ENCODE results near the gene MYO7B. TPM values are rescaled to one million over a fixed set of nuclear protein-coding genes. Genes with fewer than 3 reads are reported as not detected.

MYO7B gene
- total RNA-seq: 0.78 TPM

DNA sequence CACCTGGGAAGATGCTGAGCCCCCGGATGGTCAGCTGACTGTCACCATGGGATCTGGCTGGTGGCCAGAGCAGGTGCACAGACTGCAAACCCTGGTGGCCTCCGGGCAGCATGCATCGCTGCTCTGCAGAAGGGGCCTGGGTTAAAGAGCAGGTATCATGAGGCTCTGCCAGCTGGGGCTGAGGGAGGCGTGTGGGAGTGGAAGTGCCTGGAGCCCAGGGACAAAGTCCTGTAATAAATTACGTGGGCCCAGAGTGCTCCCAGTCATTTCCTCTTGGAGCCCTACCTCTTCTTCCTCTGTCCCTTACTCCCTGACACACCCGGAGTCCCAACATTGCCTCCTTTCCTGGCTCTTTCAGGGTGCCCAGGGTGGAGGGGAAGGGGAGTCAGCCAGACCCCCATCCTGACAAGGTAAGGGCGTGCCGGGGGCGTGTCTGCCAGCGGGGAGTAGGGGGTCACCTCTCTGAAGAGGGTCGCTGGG lies at the start of gene MYO7B:
MYO7B (plus strand) TSS at position 262 of the 480 bp plus-strand sequence. CDS start 24,040 bp downstream, outside the sequence.
- DNase-seq (ENCODE audit: low spot score): no peak

- DNase-seq (ENCODE audit: low spot score): no peak
Observed at GRCh38 chr2:127485694-127486071, 49.8 kb upstream of the MYO7B start.

DNA sequence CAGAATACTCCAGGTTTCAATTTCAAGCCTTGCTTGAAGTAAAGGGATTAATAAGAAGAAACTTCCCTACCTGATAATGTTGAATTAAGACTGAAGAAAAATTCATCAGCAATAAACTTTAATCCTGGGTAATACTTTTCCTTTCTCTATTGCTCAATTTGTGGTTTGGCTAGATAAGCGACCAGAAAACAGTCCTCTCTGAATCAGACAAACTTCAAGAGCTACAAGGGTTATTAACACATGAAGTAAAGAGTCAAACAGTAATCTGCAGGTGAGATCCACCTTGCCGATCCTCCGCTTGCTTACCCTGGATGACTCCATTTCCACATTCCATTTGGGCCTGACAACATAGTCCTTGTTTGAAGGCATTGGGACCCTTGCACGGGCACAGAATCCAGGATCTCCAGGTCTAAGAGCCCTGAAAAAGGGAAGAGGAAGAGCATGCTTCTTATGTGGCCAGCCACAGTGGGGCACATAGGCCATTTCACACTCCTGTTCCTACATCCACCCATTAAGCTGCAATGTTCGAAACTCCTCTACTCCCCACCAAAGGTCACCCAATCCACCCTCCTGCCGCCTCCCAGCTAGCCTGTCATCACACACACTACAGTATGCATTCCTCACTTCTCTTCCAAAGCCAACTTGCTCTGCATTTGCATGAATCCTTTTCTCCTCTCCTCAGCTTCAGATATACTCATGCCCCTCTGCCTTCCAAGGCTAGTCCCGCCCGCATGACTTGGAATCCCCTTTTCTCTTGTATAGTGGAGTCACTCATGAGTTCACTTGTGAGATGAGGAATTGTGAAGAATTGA lies 49.0 kb upstream of the MYO7B start:
- no peak for DNase-seq (ENCODE audit: low spot score)

DNA sequence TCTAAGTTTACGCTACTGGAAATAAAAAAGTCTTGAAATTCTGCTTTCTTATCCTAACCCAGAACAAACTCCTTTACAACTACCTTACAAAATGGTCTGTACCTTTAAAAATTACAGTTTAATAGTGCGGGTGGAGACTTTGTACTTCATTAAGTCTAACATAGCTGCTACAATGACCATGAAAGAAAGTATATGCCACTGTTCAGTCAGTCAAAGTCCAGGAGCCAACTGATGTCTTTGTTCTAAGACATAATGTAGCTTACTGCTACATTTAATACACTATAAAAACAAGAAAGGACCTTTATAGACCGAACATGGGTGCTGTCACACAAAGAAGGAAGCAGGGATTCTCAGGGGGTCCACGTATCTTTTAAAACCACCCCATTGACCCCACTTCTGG lies 45.2 kb upstream of the MYO7B start:
- DNase-seq (ENCODE audit: low spot score): no peak

- DNase-seq (ENCODE audit: low spot score): no peak
Observed at GRCh38 chr2:127498386-127498785, 37.1 kb upstream of the MYO7B start.

- no peak for DNase-seq (ENCODE audit: low spot score)
Observed at GRCh38 chr2:127503491-127503890, 32.0 kb upstream of the MYO7B start.

GRCh38 chr2:127504552-127505430 lies 30.7 kb upstream of the MYO7B start:
- no peak for DNase-seq (ENCODE audit: low spot score)

- no peak for DNase-seq (ENCODE audit: low spot score)
Observed at GRCh38 chr2:127506510-127506909, 29.0 kb upstream of the MYO7B start.

DNA sequence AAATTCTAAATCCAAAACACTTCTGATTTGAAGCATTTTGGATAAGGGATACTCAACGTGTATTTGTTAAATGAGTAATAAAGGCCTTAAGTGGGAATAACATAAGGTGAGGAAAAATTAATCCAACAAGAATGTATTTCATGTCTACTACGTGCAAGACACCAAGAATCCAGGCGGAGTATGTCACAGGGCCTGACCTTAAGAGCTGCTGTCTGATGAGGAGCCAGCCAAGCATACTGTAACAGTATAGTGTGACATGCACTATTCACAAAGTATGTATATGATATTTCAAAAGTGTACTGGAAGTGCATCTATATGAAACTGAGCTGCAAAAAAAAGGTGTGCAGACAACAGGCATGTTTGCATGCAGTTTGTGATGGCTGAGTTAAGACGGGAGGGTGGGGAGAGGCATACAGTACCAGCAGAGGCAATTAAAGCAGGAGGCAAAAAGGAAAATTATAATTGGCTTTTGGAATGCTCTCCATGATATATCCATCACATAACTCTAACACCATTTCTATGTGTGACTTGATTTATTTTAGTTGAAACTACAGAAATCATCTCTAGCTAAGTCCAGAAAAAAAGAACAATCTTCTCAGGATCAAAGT lies 27.4 kb upstream of the MYO7B start:
- no peak for DNase-seq (ENCODE audit: low spot score)

GRCh38 chr2:127508631-127509034 lies 26.9 kb upstream of the MYO7B start:
- DNase-seq (ENCODE audit: low spot score): peak; percentile 75

GRCh38 chr2:127510073-127510472 lies 25.4 kb upstream of the MYO7B start:
- DNase-seq (ENCODE audit: low spot score): no peak

- DNase-seq (ENCODE audit: low spot score): no peak
Observed at GRCh38 chr2:127511090-127511695, 24.3 kb upstream of the MYO7B start.

GRCh38 chr2:127511917-127512316 lies 23.6 kb upstream of the MYO7B start:
- no peak for DNase-seq (ENCODE audit: low spot score)

- no peak for DNase-seq (ENCODE audit: low spot score)
Observed at GRCh38 chr2:127512362-127512761, 23.1 kb upstream of the MYO7B start.

DNA sequence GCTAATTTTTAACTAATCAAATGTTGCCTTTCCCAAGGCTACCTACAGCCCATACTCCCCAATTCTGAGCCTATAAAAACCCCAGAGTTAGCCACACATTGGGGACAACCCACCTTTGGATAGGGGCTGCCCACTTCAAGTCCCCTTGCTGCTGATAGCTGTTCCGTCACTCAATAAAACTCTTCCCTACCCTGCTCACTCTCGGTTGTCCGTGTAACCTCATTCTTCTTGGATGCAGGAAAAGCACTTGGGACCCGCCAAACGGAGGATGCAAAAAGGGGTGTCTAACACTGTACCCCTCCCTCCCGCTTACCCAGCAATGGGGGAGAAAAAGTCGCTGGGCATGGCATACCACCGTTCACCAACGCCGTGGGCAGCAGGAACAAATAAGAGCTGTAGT lies 21.4 kb upstream of the MYO7B start:
- no peak for DNase-seq (ENCODE audit: low spot score)

DNA sequence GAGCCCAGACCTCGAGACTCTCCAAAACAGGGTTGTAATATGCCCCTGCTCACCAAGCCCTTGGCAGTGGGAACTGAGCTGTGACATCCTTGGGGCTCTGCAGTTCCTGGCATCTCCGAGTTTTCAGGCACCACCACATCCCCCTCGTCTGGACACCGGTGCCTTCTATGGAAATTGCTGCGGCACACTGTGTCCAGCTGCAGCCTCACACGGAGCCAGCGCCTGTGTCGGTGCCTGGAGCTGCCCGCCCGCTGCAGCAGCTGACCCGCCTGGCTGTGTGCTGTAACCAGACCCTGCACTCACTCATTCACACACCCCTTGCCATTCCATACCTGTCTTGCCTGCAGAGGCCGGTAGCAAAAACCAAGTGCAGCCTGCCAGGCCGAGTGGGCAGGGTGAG lies 21.0 kb upstream of the MYO7B start:
- DNase-seq (ENCODE audit: low spot score): no peak

GRCh38 chr2:127515383-127515915 lies 20.0 kb upstream of the MYO7B start:
- no peak for DNase-seq (ENCODE audit: low spot score)

DNA sequence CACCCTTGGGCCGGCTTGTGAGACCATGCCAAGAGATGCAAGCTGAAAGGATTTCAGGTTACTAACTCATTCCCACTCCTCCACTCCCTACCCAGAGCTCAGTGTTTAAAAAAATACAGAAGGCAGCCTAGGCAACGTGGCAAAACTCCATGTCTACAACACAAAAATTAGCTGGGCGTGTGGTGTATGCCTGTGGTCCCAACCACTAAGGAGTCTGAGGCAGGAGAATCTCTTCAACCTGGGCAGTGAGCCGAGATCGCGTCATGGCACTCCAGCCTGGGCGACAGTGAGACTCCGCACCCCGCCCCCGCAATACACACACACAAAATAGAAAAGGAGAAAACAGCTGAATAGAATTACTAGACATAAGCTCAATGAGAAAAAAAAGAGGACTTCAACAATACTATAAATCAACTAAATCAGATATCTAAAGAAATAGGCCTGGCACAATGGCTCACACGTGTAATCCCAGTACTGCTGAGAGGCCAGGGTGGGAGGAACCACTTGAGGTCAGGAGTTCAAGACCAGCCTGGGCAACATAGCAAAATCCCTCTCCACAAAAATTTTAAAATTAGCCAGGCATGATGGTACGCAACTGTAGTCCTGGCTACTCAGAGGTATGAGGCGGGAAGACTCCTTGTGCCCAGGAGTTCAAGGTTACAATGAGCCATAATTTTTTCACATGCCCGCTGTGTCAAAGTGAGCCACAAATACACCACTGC lies 19.3 kb upstream of the MYO7B start:
- DNase-seq (ENCODE audit: low spot score): peak; percentile 60

GRCh38 chr2:127517465-127517864 lies 18.0 kb upstream of the MYO7B start:
- no peak for DNase-seq (ENCODE audit: low spot score)

DNA sequence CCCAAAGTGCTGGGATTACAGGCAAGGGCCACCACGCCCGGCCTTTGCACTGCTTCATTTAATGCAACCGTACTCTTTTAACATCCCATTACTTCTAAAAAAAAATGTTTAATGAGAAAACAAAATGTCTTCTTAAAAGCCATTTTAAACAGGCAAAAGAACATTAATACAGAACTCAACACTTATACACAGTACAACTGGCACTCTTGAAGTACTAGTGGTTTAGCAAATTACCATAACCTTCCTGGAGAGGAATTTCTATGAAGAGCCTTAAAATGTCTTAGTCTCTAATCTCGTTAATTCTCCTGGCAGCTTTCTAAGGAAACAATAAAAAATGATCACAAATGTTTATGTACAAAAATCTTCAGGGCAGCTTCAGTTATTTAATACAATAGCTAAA lies 15.1 kb upstream of the MYO7B start:
- no peak for DNase-seq (ENCODE audit: low spot score)
